Heart right ventricle (tissue), 16 donors: ENCODE results near the gene RPP30. TPM values are rescaled to one million over a fixed set of nuclear protein-coding genes. Genes with fewer than 3 reads are reported as not detected.
"Not testable (repeated sequence)": the region's sequence is repeated elsewhere in the genome, so short reads cannot be mapped to it uniquely, and the experiment has no call there.

Source experiments
- ATAC-seq, 8 donors: fragments of 200-7000 bp; cut with Tn5 transposase; one replicate each; pipeline ENCODE4 v1.9.1; 2020; ENCODE audit warnings: mild to moderate bottlenecking in 8 of 8, moderate library complexity in 8 of 8, moderate number of reproducible peaks in 1 of 8
- DNase-seq, 2 donors: peaks; one replicate each; pipeline ENCODE4 v3.0.0-alpha.2; 2020
- H3K27ac ChIP-seq, 10 donors: fragments of 200-600 bp; sonication (generic) in 2 of 10; one replicate each; pipeline versions ENCODE4 v1.5.0 to v1.8.0; 2020 to 2022; ENCODE audit warnings: mild to moderate bottlenecking in 3 of 10
- H3K27me3 ChIP-seq, 7 donors: fragments of 200-600 bp; one replicate each; pipeline ENCODE4 v1.8.0; 2021 to 2022; ENCODE audit warnings: mild to moderate bottlenecking in 2 of 7
- H3K36me3 ChIP-seq, 9 donors: fragments of 200-600 bp; sonication (generic) in 1 of 9; one replicate each; pipeline versions ENCODE4 v1.5.0 to v1.8.0; 2020 to 2022; ENCODE audit warnings: mild to moderate bottlenecking in 2 of 9
- H3K4me1 ChIP-seq, 9 donors: fragments of 200-600 bp; sonication (generic) in 1 of 9; one replicate each; pipeline versions ENCODE4 v1.5.0 to v1.8.0; 2020 to 2022; ENCODE audit warnings: mild to moderate bottlenecking in 4 of 9
- H3K4me3 ChIP-seq, 10 donors: fragments of 200-600 bp; sonication (generic) in 2 of 10; one replicate each; pipeline versions ENCODE4 v1.5.0 to v1.8.0; 2020 to 2022; ENCODE audit warnings: mild to moderate bottlenecking in 7 of 10, moderate library complexity in 2 of 10
- H3K9me3 ChIP-seq, 11 donors: fragments of 200-600 bp in 10 of 11; sonication (generic) in 2 of 11; one replicate each; pipeline versions ENCODE4 v1.5.0 to v1.8.0; 2013 to 2022; ENCODE audit warnings: mild to moderate bottlenecking in 2 of 11, control low read depth in 1 of 11, moderate library complexity in 1 of 11
- CTCF ChIP-seq, 9 donors: fragments of 200-600 bp; sonication (generic) in 2 of 9; IDR thresholded peaks; one replicate each; pipeline versions ENCODE4 v1.5.0 to v1.8.0; 2021 to 2022; ENCODE audit warnings: antibody characterized with exemption in 9 of 9, mild to moderate bottlenecking in 5 of 9, moderate library complexity in 1 of 9
- WGBS, 2 donors: extraction: QIAGEN DNeasy Blood & Tissue Kit; methylation state at CpG; one replicate each; pipeline ENCODE4 v1.1.7; 2013; ENCODE audit warnings: inconsistent platforms in 1 of 2; 5-methylcytosine and 5-hydroxymethylcytosine counted together
- intact Hi-C, 10 donors: fragments of 100-400 bp; cut with DNase I; formaldehyde crosslinking; loops; one replicate each; pipeline versions ENCODE4 v1.11.1 to v1.14.2; 2022
- polyA plus RNA-seq, 2 donors: library from polyadenylated mRNA; stranded (reverse); fragments of 200-250 nt; gene quantifications; one replicate each; pipeline ENCODE4 v1.2.3, GENCODE V29; 2013
- total RNA-seq, 10 donors: library from RNA; stranded (reverse); fragmentation: NEBNext Ultra II Directional in 3 of 10; extraction: Animal tissue kit (Norgen Biotek cat#: 25700) in 3 of 10; gene quantifications; one replicate each; pipeline versions ENCODE4 v1.2.1 to v1.2.4, GENCODE V29; 2021 to 2023
- donor health status: Arrhythmogenic right ventricular cardiomyopathy.
- donor health status: ischemic (EF 13 %, LVEDD 7.1; RV severe dilation, severe dysfunction).
- donor health status: healthy with polysubstance abuse.
- donor health status: DM: no; HTN: yes; CAD: no.
- donor health status: DM: no; HTN: no; CAD: no.
- donor health status: ischemic (EF 25% LVEDD 6.9; RV normal size, moderate dysfunction).
- donor health status: ischemic (EF 25% LVEDD 5.7; RV mildly dilated, moderate dysfunction).
- donor health status: healthy.
- donor health status: DM: yes; HTN: yes; CAD: no.
- donor health status: Ischemic cardiomyopathy.
- donor health status: ischemic (EF 35%, LVEDD 5.7; RV mildly dilated, moderate dysfunction).
- donor health status: nonischemic (EF 11% LVEDD 7.7; RV severe dilation, severe dysfunction).
- donor health status: DM: yes; HTN: yes; CAD: no.
- donor health status: PGD.
- donor health status: ischemic (EF 29% LVEDD 5.4; RV normal size, mild dysfunction).
- donor health status: nonischemic (EF 23%, LVEDD 6.1; RV moderate dilation, normal function).

RPP30 gene
- total and polyA plus RNA-seq, 12 donors, result 27.9 to 41.8 (median 33.7) TPM

GRCh38 chr10:90939648-90940047, 67.9 kb downstream of the RPP30 start:
- ATAC-seq (no peak), DNase-seq (no peak)
- no peak overlapping the region for H3K4me3 ChIP-seq
- no peak overlapping the region for H3K27ac ChIP-seq
- intact Hi-C loops, result no loop called here
- H3K27me3 ChIP-seq, result no peaks in the 10 kb centered on the region
- H3K4me1 ChIP-seq, result peaks cover 0 to 17% (median 3%) of the 10 kb centered on the region in 9 donors
- TF ChIP-seq CTCF (IDR thresholded peaks at IDR 0.05), result no peak
- no peaks in the 10 kb centered on the region for H3K9me3 ChIP-seq
- WGBS, 2 donors, result 93% methylated on average over 6 of the region's 6 CpGs
- H3K36me3 ChIP-seq, result no peaks in the 10 kb centered on the region

- WGBS, 2 donors, result 83 to 90% methylated on average over 3 of the region's 3 CpGs
- ATAC-seq, H3K4me3 ChIP-seq, H3K36me3 ChIP-seq, H3K4me1 ChIP-seq, H3K9me3 ChIP-seq, intact Hi-C loops, H3K27me3 ChIP-seq, H3K27ac ChIP-seq, DNase-seq: not testable (repeated sequence)
These were observed 71.2 kb downstream of the RPP30 start for GRCh38 chr10:90942980-90943379.

- Histone ChIP-seq H3K9me3 (peaks cover 0 to 1% (median 0%) of the 10 kb centered on the region in 11 donors), H3K27ac (no peak overlapping the region), H3K4me1 (no peaks in the 10 kb centered on the region), H3K4me3 (no peak overlapping the region), H3K36me3 (no peaks in the 10 kb centered on the region), H3K27me3 (no peaks in the 10 kb centered on the region)
- intact Hi-C loops, result no loop called here
- 46 to 50% methylated on average over 1 of the region's 1 CpG for WGBS, 2 donors
- no peak for ATAC-seq
- DNase-seq, result no peak
- no peak for TF ChIP-seq CTCF (IDR thresholded peaks at IDR 0.05)
These were observed 73.0 kb downstream of the RPP30 start for GRCh38 chr10:90944749-90945148.

- intact Hi-C loops, result no loop called here
- Histone ChIP-seq H3K27me3 (no peaks in the 10 kb centered on the region), H3K27ac (no peak overlapping the region), H3K36me3 (no peaks in the 10 kb centered on the region), H3K4me1 (no peaks in the 10 kb centered on the region), H3K9me3 (peaks cover 0 to 9% (median 0%) of the 10 kb centered on the region in 11 donors), H3K4me3 (no peak overlapping the region)
- ATAC-seq (no peak), DNase-seq (no peak)
- WGBS, 2 donors, result 88 to 90% methylated on average over 4 of the region's 4 CpGs
- no peak for TF ChIP-seq CTCF (IDR thresholded peaks at IDR 0.05)
These were observed 73.8 kb downstream of the RPP30 start for GRCh38 chr10:90945491-90946070.
